Neural progenitor cell (in vitro differentiated cells): ENCODE results near the gene ZNF423. TPM values are rescaled to one million over a fixed set of nuclear protein-coding genes. Genes with fewer than 3 reads are reported as not detected.

ENCODE experiments used
- DNase-seq: peaks from one replicate; pipeline ENCODE4 v3.0.0-alpha.2; 2016; ENCODE audit warnings: low spot score
- H2AFZ ChIP-seq: fragments of 200-600 bp; sonication (generic); replicated peaks from 2 replicates; pipeline ENCODE4 v1.6.1; 2016; ENCODE audit warnings: antibody characterized with exemption
- H3F3A ChIP-seq: fragments of 200-600 bp; sonication (generic); 2 replicates; pipeline ENCODE4 v1.6.1; 2016; ENCODE audit warnings: antibody characterized with exemption, low read depth
- H3K27ac ChIP-seq: fragments of 200-600 bp; sonication (generic); 2 replicates; pipeline ENCODE4 v1.5.1; 2016; ENCODE audit warnings: mild to moderate bottlenecking
- H3K27me3 ChIP-seq: fragments of 200-600 bp; sonication (generic); 2 replicates; pipeline ENCODE4 v1.6.1; 2016; ENCODE audit warnings: mild to moderate bottlenecking, moderate library complexity
- H3K36me3 ChIP-seq: fragments of 200-600 bp; sonication (generic); 2 replicates; pipeline ENCODE4 v1.5.1; 2016
- H3K4me1 ChIP-seq: fragments of 200-600 bp; sonication (generic); 2 replicates; pipeline ENCODE4 v1.6.1; 2016; ENCODE audit warnings: mixed run types
- H3K4me2 ChIP-seq: fragments of 200-600 bp; sonication (generic); 2 replicates; pipeline ENCODE4 v1.6.1; 2016
- H3K4me3 ChIP-seq: fragments of 200-600 bp; sonication (generic); 2 replicates; pipeline ENCODE4 v1.5.1; 2016
- H3K79me2 ChIP-seq: fragments of 200-600 bp; sonication (generic); 2 replicates; pipeline ENCODE4 v1.6.1; 2016; ENCODE audit warnings: low read depth
- H3K9ac ChIP-seq: fragments of 200-600 bp; sonication (generic); 2 replicates; pipeline ENCODE4 v1.6.1; 2016
- H3K9me3 ChIP-seq: fragments of 200-600 bp; sonication (generic); 2 replicates; pipeline ENCODE4 v1.5.1; 2016; ENCODE audit warnings: low read depth
- H4K20me1 ChIP-seq: fragments of 200-600 bp; sonication (generic); 2 replicates; pipeline ENCODE4 v1.6.1; 2016; ENCODE audit warnings: low read depth
- H3K27ac Mint-ChIP-seq: 3 replicates; pipeline ENCODE4 v1.8.0; 2021; ENCODE audit warnings: mixed read lengths
- H3K27me3 Mint-ChIP-seq: 2 replicates; pipeline ENCODE4 v1.8.0; 2022; ENCODE audit warnings: low read depth, mild to moderate bottlenecking, inconsistent platforms, moderate library complexity, mixed read lengths; ENCODE audit not compliant: insufficient read depth
- H3K36me3 Mint-ChIP-seq: 3 replicates; pipeline ENCODE4 v1.8.0; 2021; ENCODE audit warnings: mixed read lengths
- H3K4me1 Mint-ChIP-seq: 3 replicates; pipeline ENCODE4 v1.8.0; 2021; ENCODE audit warnings: mixed read lengths
- H3K4me3 Mint-ChIP-seq: 3 replicates; pipeline ENCODE4 v1.8.0; 2021; ENCODE audit warnings: mild to moderate bottlenecking, moderate library complexity, mixed read lengths
- H3K9me3 Mint-ChIP-seq: 3 replicates; pipeline ENCODE4 v1.8.0; 2020; ENCODE audit warnings: mixed read lengths
- CTCF ChIP-seq: fragments of 200-600 bp; sonication (generic); IDR thresholded peaks from 2 replicates; pipeline ENCODE4 v1.5.1; 2017; ENCODE audit warnings: antibody characterized with exemption, mild to moderate bottlenecking
- EZH2 ChIP-seq: fragments of 200-600 bp; sonication (generic); IDR thresholded peaks from 2 replicates; pipeline ENCODE4 v1.6.1; 2017; ENCODE audit warnings: antibody characterized with exemption, mild to moderate bottlenecking, moderate library complexity
- EZH2phosphoT487 ChIP-seq: fragments of 200-600 bp; sonication (generic); IDR thresholded peaks from 2 replicates; pipeline ENCODE4 v1.6.1; 2017; ENCODE audit warnings: antibody characterized with exemption
- total RNA-seq: library from RNA; depleted of rRNA; stranded (reverse); fragments of >200 nt; gene quantifications from 2 replicates; pipeline ENCODE4 v1.2.3, GENCODE V29; 2015; ENCODE audit warnings: low replicate concordance

Gene ZNF423
- total RNA-seq, 1 donor from 2014 or later = 21.9 TPM

- Mint-ChIP-seq H3K4me3 (no peak overlapping the region), H3K4me1 (peaks cover 81% of the 10 kb centered on the region), H3K27me3 (peaks cover 3% of the 10 kb centered on the region), H3K36me3 (peaks cover 3% of the 10 kb centered on the region), H3K27ac (peak overlapping the region; percentile 38), H3K9me3 (no peaks in the 10 kb centered on the region)
- no peak overlapping the region for H3K27ac ChIP-seq
- H4K20me1 ChIP-seq = peaks cover 89% of the 10 kb centered on the region
- H3K4me1 ChIP-seq = peaks cover 40% of the 10 kb centered on the region
- H3K4me3 ChIP-seq = no peak overlapping the region
- DNase-seq = no peak
- H3K9me3 ChIP-seq = no peaks in the 10 kb centered on the region
- no peak overlapping the region for H2AFZ ChIP-seq
- no peak overlapping the region for H3K9ac ChIP-seq
- no peak overlapping the region for H3K4me2 ChIP-seq
- no peaks in the 10 kb centered on the region for H3K36me3 ChIP-seq
- H3F3A ChIP-seq = peaks cover 24% of the 10 kb centered on the region
- H3K27me3 ChIP-seq = no peaks in the 10 kb centered on the region
- no peaks in the 10 kb centered on the region for H3K79me2 ChIP-seq
- TF ChIP-seq EZH2phosphoT487 = no peak
- TF ChIP-seq EZH2 = no peak
These were observed 307.5 kb downstream of the ZNF423 start for GRCh38 chr16:49548325-49548970.

DNA sequence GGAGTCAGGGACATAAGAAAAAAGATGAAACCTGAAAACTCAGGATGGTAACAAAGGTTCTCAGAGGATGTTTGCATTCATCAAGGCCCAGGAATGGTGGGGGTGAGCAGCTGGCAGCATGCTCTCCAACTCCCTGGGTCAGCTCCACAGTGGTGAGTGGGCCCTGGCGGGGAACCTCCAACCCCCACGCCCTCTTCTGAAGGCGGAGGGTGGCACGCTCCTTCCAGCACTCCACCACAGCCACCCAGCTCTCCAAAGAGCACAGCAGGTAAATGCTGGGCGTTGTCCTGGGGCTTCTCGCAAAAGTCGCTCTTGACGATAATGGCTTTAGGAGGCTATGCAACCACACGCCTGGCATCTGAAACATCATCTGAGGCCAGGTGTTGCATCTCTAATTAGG lies 308.5 kb downstream of the ZNF423 start:
- Histone ChIP-seq H3K9me3 (no peaks in the 10 kb centered on the region), H3K9ac (no peak overlapping the region), H3K4me1 (peaks cover 50% of the 10 kb centered on the region), H3K4me2 (peak overlapping the region; percentile 47), H3K4me3 (no peak overlapping the region), H3K79me2 (peaks cover 5% of the 10 kb centered on the region), H4K20me1 (peaks cover 95% of the 10 kb centered on the region), H3K27me3 (no peaks in the 10 kb centered on the region), H3F3A (peaks cover 27% of the 10 kb centered on the region), H3K36me3 (no peaks in the 10 kb centered on the region), H2AFZ (no peak overlapping the region), H3K27ac (no peak overlapping the region)
- Mint-ChIP-seq H3K36me3 (peaks cover 3% of the 10 kb centered on the region), H3K9me3 (no peaks in the 10 kb centered on the region), H3K27me3 (peaks cover 3% of the 10 kb centered on the region), H3K4me1 (peaks cover 88% of the 10 kb centered on the region), H3K27ac (peak overlapping the region; percentile 93), H3K4me3 (no peak overlapping the region)
- no peak for TF ChIP-seq CTCF
- TF ChIP-seq EZH2 = no peak
- no peak for TF ChIP-seq EZH2phosphoT487
- no peak for DNase-seq

DNA sequence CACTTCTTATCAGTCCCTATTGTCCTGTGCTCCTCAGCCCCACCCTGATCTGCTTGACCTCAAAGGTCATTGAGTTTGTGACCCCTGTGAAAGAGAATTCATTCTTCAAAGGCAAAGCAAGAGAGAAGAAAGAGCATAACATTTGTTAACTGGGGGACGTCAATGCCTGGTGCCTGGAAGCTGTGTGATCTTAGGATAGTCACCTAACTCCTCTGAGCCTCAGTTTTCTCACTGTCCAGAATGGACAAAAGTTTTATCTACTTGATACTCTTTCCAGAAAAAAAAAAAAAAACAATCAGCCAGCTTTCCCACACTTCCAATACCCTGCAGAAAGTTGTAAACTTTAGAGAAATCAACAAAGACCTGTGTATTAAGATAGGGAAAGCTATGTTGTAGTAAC lies 309.2 kb downstream of the ZNF423 start:
- H3K36me3 Mint-ChIP-seq = peaks cover 3% of the 10 kb centered on the region
- no peak overlapping the region for H3K9ac ChIP-seq
- H3K9me3 ChIP-seq = no peaks in the 10 kb centered on the region
- H4K20me1 ChIP-seq = peaks cover 92% of the 10 kb centered on the region
- no peak overlapping the region for H3K4me3 ChIP-seq
- H2AFZ ChIP-seq = no peak overlapping the region
- peaks cover 3% of the 10 kb centered on the region for H3K27me3 Mint-ChIP-seq
- H3K4me2 ChIP-seq = peak overlapping the region; percentile 47
- H3K79me2 ChIP-seq = peaks cover 6% of the 10 kb centered on the region
- no peaks in the 10 kb centered on the region for H3K36me3 ChIP-seq
- H3K4me3 Mint-ChIP-seq = no peak overlapping the region
- TF ChIP-seq EZH2 (no peak), EZH2phosphoT487 (no peak), CTCF (no peak)
- no peak overlapping the region for H3K27ac Mint-ChIP-seq
- peaks cover 50% of the 10 kb centered on the region for H3K4me1 ChIP-seq
- H3K9me3 Mint-ChIP-seq = no peaks in the 10 kb centered on the region
- peak; percentile 51 for DNase-seq
- no peak overlapping the region for H3K27ac ChIP-seq
- H3F3A ChIP-seq = peaks cover 27% of the 10 kb centered on the region
- H3K27me3 ChIP-seq = no peaks in the 10 kb centered on the region
- peaks cover 84% of the 10 kb centered on the region for H3K4me1 Mint-ChIP-seq

DNA sequence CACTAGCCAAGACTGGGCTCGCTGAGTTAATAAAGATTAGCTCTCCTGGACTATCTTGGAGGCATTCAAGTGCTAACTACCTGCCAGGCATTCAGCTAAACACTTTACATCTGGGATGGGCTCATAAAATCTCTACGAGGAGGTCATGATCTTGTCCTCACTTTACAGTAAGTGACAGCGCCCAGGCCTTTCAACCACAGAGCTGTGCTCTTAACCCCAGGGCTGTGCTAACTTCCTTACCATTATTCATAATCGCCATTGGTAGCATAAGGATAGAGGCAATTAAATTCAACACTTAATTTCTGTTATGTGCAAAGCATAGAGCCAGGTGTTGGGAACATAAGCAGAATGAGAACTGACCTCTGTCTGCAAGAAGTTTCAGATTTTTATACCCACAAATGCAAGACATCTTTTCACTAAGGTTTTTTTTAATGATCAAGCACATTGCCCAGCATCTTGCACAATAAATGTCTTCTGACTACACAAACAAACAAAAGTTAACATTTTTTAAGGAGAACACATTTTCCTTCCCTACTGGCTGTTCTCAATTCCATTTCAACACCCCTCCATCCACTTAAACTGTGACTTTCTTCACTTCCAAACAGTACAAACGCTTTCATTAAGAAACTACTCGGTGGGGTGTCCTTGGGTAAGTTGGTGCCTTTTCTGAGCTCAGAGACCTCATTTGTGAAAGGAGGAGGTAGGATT lies 310.0 kb downstream of the ZNF423 start:
- H3K27me3 Mint-ChIP-seq = peaks cover 3% of the 10 kb centered on the region
- Histone ChIP-seq H4K20me1 (peaks cover 84% of the 10 kb centered on the region), H3K27ac (no peak overlapping the region)

More for the DNA sequence above, 310.0 kb downstream of the ZNF423 start:
- H3K36me3 ChIP-seq = no peaks in the 10 kb centered on the region
- no peak overlapping the region for H3K9ac ChIP-seq
- H3K9me3 ChIP-seq = no peaks in the 10 kb centered on the region
- Mint-ChIP-seq H3K9me3 (no peaks in the 10 kb centered on the region), H3K36me3 (peaks cover 3% of the 10 kb centered on the region), H3K4me3 (no peak overlapping the region), H3K4me1 (peaks cover 83% of the 10 kb centered on the region), H3K27ac (no peak overlapping the region)
- no peak for DNase-seq
- no peak overlapping the region for H2AFZ ChIP-seq
- peaks cover 6% of the 10 kb centered on the region for H3K79me2 ChIP-seq
- H3K4me2 ChIP-seq = no peak overlapping the region
- no peaks in the 10 kb centered on the region for H3K27me3 ChIP-seq
- H3K4me3 ChIP-seq = no peak overlapping the region
- peaks cover 44% of the 10 kb centered on the region for H3K4me1 ChIP-seq
- peaks cover 27% of the 10 kb centered on the region for H3F3A ChIP-seq
- no peak for TF ChIP-seq CTCF
- TF ChIP-seq EZH2phosphoT487 = no peak
- no peak for TF ChIP-seq EZH2
